AG20443 (cell line): Measurements from ENCODE around the gene CHMP5.
A peak's percentile ranks its signal among the peaks of the same experiment; 100 is the strongest.

Experiments used
- DNase-seq: peaks from one replicate; pipeline ENCODE4 v3.0.0; 2012; ENCODE audit warnings: low spot score, mixed read lengths

CHMP5 gene

DNA sequence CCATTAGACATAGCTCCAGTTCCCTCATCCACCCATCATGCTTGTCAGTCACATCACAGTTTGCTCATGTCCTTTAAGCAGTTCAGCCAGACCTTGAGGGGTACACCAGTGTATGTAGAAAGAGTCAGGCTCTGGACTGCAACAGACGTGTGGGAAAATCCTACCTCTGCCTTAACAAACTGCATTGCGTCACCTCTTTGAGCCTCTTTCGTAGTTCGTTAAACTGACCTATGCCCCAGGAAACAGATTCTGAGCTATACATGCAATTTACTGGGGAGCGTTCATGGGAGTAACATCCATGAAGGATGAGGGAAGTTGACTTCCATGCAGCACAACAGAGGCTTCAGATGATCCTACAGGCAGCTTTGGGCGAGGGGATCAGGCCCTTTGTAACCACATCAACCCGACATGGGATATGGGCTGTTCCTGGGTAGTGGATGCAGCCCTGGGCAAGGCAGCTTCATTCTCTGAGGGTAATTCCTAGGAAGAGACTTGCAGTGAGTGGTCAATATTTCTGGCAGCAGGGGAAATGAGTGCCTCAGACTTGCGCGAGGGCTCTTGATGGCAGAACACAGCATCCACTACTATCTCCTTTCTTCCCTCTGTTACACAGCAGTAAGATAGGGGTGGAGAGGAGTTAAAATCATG is 20.6 kb upstream of the CHMP5 start:
- no peak for DNase-seq

GRCh38 chr9:33245341-33245740 is 19.5 kb upstream of the CHMP5 start:
- no peak for DNase-seq

- DNase-seq: no peak
These were observed 18.5 kb upstream of the CHMP5 start for GRCh38 chr9:33246269-33246860.

DNA sequence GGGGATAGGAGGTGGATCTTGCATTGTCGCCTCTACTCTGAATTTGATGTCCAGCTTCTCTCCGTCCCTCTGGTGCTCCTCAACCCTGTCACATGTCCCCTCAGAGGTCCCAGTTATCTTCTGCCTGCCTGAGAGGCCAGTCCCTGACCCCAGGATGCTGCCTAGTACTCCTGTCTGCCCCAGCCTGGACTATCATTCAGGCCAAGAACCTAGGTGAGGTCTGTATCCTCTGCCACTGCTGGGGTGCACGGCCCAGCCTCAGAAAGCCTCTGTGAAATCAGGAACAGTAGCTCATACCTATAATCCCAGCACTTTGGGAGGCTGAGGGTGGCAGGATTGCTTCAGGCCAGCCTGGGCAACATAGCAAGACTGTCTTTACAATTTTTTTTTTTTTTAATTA is 16.2 kb upstream of the CHMP5 start:
- DNase-seq: no peak

DNA sequence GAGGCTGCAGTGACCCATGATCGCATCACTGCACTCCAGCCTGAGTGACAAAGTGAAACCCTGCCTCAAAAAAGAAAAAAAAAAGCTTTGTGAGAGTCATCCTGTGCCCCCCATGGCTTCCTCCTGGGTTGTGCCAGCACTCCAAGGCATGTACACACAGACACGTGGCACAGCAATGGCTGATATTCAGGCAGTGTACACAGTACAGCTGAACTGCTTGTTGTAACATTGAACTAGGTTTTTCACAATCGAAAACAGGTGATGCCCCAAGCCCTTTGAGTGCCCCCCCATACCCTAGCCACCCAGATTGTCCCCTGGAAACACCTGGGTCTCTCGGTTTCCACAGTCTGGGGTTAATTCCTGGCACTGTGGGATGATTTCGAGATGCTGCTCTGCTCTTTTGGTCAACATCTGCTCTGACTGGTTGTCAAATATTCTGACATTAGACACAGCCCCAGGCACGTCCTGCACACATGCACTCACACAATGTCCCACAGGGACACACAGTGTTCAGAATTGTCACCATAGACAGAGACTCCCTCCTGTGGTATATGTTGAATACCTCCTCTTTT is 15.7 kb upstream of the CHMP5 start:
- DNase-seq: no peak

GRCh38 chr9:33249983-33250382 is 14.9 kb upstream of the CHMP5 start:
- DNase-seq: no peak

- peak; percentile 93 for DNase-seq
These were observed 14.3 kb upstream of the CHMP5 start for GRCh38 chr9:33250458-33250995.

GRCh38 chr9:33254211-33254610 is 10.6 kb upstream of the CHMP5 start:
- DNase-seq: no peak

- DNase-seq: no peak
These were observed 9.8 kb upstream of the CHMP5 start for GRCh38 chr9:33255014-33255413.

GRCh38 chr9:33255471-33255870 is 9.4 kb upstream of the CHMP5 start:
- no peak for DNase-seq

DNA sequence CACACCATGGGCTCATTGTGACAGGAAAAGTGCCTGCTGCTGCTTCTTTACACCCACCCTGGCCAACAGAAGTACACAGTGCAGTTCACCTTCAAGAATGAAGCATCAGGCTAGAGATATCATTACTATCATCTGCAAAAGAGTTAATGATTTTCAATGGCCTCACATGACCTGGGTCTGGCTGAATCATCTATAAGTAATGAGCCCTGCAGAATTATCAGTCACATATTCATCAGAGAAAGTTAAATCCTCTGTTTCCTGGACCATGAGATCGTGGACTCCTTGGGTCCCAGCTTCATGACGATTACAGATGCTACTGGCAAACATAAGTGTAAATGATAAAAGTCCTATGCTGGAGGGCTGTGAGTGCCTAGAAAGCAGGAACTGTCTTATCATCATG is 8.6 kb upstream of the CHMP5 start:
- DNase-seq: no peak

DNA sequence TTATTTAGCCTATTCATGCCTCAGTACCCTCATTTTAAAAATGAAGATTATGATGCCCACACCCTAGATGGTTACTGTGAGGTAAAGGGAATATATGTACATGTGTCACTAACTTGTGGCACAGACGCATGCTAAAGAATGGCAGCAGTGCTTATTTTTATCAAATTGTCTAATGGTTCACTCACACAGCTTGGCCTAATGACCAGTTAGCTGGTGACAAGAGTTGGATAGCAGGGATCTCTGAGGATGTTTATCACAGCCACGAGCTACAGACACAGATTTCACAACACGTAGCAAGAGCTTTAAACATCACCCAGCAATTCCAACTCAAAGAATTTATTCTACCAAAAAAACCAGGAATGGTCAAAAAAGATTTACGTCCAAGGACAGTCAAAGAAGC is 7.6 kb upstream of the CHMP5 start:
- no peak for DNase-seq

DNA sequence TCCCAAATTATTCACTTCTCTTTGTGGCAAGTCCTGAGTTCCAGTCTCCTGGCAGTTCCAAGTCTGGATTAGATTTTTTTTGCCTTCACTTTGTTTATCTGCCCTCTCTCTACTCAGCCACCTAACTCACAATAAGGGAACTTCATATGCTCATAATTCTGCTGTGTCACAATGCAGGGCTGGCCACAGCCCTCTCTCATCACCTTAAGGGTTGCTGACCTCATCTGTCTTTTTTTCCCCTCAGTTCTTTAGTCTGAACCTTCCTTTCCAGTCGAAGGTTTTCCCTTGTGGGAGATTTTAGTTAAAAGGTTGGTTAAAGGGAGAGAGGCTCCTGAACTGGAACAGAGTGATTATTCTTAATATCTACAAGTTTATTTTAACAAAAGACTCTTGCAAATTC is 4.5 kb upstream of the CHMP5 start:
- DNase-seq: no peak

DNA sequence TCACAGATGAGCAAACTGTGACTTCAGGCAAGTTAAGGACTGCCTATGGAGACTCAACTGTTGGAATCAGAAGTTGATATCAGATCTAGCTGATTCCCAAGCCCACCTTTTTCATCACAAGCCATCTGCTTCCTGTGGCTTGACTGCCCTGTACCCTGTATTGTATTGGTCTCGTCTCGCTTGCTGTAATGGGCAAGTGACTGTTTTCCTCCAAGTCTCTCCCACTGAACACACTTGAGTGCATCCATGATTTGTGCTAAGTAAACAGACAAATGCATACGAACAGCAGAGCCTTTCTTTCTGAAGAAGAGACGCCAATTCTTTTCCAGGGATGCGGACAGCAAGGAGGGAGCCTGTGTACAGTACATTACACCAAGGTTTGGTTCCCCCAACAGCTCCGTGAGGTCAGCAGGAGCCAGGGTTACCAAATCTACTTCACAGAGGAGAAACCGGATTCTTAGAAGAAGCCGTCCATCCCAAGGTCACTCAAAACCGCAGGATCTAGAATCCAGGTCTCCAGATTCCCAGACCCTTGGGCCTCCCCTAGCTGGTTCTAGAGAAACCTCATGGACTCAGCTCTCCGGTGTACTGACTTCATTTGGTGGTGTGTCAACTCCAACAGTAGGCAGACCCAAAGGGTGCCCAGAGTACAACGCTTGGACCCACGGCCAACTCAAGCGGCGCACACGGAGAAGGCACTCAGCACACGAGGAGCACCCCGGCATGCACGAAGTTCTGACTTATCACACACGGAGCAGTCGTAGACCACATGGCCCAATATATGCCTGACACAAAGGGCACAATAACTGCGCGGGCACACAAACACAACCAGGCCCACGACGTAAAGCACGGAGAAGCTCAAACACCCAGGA is 1.5 kb upstream of the CHMP5 start:
- DNase-seq: peak; percentile 33

GRCh38 chr9:33264003-33264472 is 811 bp upstream of the CHMP5 start:
- peak; percentile 32 for DNase-seq

GRCh38 chr9:33265211-33265865 is 489 bp downstream of the CHMP5 start:
- no peak for DNase-seq

DNA sequence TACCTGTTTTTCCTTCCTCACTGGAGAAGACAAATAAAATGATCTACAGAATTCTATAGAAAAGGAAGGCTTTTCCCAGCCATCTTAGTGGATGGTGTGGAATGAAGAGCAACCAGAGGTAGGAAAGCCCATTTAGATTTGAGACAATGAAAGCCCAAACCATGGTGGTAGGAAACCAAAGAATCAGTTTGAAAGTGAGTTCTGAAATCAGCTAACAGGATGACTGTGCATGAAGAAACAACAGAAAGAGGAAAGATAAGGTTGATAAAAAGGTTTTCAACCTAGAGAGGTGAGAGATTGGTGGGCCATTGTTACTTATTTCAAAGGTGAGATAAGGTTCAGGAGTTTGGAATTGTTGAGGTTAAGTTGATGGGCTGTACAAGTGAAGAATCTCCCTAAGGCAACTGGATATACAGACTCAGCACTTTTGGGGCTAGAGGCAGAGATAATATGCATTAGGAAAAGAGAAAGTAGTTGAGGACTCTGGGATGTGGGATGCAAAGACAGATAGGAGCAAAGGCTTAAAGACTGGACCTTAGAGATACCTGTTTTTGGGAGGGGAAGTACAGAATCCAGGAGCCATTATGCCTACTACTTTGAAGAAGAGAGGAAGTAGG is 2.4 kb downstream of the CHMP5 start:
- DNase-seq: no peak

GRCh38 chr9:33270146-33270545 is 5.3 kb downstream of the CHMP5 start:
- DNase-seq: no peak

DNA sequence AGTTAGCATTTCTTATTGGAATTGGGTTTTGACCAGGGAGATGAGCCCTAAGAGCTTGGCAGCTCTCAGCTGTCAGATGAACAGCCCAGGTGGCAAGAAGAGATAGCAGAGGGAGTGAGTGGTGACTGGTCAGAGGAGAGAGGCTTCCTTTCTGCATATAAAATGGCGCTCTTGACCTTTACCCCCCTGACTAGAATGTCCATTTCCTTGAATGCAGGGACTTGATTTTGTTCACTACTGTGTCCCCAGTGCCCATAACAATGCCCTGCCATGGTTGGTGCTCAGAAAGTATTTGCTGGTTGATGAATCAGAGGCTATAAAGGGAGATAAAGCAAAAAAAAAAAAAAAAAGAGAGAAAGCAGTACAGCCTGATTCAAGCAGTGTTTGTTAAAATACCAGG is 7.2 kb downstream of the CHMP5 start:
- no peak for DNase-seq

DNA sequence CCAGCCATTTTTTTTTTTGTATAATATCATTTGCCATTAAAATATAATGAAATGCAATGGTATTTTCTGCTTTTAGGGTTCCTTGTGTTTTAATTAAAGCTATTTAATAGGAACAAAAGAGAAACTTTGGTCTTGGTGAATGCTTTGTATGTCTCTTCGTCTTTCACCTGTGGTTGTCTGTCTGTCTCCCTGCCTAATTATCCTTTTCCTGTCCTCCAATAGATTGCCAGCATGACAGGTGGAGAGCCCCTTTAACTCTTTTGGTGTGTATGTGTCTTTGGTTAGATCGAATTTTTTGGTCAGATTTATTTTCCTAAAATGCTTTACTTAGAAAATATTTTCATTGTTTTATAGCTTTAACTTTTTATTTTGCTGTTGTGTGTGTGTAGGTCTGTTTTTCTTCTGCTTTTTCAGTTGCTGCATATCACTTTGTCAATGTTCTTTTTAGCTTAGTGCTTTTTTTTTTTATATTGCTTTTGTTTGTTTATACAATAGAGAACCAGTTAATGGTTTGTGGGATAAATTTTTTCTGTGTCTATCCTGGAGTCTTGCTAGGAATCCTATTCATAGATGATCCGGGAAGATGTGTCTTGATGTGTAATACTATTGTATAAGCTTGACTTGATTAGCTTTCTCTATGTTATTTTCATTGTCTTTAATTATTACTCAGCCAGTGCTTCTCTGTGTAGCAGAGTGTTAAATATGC is 8.6 kb downstream of the CHMP5 start:
- DNase-seq: no peak

DNA sequence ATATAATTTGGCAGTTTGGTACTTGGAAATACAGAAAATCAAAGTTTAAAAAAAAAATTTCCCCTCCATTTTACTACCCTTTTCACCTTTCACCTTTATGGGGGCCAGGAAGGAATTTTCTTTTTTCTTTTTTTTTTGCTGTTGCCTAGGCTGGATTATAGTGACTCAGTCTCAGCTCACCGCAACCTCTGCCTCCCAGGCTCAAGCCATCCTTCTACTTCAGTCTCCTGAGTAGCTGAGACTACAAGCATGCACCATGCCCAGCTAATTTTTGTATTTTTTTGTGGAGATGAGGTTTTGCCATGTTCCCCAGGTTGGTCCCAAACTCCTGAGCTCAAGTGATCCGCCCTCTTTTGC is 9.1 kb downstream of the CHMP5 start:
- no peak for DNase-seq
